HuH-7.5 (cell line): ENCODE results near the gene EML4.
"Not testable (repeated sequence)": the region's sequence is repeated elsewhere in the genome, so short reads cannot be mapped to it uniquely, and the experiment has no call there.

Source experiments
- DNase-seq: peaks from one replicate; pipeline ENCODE4 v3.0.0; 2011; ENCODE audit warnings: low spot score

The EML4 gene

DNA sequence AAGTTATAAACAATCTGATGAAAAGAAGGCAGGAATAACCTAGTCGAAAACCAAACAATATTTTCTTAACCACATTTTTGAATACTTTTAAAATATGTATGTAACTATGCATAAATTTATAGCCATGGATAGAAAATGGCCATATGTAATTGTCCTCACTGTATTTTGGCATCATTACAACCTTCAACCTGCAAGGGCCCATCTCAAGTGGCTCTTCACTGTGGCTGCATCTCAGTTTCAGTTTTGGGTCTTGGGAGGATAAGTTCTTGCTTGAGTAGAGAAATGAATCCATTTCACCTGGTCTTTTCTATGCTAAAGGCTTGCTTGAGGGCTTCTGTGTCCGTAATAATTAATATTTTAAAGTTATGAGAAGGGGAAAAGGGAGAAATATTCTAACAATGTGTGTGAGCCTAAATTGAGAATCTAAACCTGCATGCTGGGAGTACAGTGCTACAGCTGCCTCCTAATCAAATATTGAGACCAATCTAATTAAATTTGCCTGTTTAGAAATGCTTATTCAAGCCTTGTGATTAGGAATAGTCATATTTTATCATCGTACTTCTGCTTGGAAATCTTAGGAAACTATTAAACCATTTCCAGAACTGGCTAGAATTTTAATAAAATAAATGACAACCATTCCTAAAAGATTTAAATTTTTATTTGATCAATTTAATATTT lies 92.5 kb downstream of the EML4 start:
- DNase-seq: no peak

DNA sequence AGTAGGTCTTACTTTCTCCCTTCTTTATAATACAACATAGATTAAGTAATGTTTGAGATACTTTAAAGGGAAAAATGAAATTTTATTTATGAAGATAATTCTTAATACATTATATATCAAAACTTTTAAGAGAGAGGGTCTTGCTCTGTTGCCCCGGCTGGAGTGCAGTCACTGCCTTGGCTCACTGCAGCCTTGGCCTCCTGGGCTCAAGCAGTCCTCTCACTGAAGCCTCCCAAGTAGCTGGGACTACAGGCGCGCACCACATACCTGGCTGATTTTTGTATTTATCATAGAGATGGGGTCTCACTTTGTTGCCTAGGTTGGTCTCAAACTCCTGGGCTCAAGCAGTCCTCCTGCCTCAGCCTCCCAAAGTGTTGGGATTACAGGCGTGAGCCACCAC lies 97.1 kb downstream of the EML4 start:
- no peak for DNase-seq

DNA sequence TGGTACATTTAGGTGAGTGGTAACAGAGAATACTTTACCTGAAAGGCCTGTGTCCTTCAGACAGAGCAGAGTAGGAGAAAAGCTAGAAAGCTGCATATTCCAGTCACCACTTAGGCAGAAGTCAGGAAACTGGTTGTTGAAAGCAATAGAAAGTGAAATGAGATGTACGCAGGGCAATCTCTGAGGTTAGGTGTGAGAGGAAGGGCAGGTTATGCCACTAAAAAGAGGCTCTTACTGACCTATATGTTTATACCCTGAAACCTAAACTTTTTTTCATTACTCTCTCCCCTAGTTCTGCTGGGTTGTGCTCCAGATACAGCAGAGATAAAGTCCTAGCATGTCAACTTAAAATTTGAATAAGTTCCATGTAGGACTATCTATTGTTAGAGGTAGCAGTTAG lies 98.4 kb downstream of the EML4 start:
- no peak for DNase-seq

DNA sequence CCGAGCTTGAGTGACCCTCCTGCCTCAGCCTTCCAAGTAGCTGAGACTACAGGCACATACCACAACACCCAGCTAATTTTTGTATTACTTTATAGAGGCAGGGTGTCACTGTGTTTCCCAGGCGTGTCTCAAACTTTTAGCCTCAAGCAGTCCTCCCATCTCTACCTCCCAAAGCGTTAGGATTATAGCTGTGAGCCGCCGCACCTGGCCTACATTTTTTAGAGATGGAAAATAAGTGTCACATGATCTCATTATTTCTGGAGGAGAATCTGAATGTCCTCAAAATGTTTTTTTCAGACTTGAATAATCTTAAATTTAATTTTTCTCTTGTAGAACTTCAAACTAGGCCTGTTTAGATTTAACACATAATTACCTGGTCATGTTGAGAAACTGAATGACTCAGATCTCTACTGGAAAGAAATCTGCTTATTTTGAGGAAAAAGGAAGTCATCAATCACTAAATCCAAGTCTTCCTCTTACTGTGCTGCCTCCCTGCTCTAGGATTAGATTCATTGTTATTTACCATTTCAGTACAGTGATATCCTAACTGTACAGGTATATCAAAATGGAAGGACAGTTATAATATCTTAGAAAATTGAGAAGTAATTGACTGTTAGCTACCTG lies 99.5 kb downstream of the EML4 start:
- DNase-seq: no peak

DNA sequence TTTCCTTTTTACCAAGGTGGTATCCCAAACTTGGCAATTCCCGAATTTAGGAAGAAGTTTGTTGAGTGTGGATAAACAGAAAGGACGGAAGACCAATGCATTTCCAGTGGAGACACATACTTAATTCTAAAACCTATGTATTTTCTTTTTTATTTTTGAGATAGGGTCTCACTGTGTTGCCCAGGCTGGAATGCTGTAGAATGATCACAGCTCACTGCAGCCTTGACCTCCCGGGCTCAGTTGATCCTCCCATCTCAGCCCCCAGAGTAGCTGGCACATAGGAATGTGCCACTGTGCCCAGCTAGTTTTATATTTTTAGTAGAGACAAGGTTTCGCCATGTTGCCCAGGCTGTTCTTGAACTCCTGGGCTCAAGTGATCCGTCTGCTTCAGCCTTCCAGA lies 101.6 kb downstream of the EML4 start:
- DNase-seq: no peak

DNA sequence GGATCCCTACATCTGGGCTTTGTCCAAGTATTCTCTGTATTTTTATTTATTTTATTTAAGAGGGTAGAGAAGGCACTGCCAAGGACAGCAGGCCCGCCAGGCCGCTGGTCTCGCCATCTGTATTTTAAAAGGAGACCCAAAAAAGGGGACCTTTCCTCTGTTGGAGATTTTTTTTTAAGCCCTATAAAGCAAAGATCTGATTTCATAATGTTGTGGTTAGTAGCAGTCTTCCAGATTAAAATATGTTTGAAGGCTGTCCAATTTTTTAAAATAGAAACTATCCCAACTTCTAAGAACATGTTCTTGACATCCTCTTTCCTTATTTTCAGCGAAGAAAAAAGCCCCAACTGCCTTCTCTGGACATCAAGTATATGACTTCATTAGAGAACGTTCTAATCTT lies 102.1 kb downstream of the EML4 start:
- DNase-seq: not testable (repeated sequence)

DNA sequence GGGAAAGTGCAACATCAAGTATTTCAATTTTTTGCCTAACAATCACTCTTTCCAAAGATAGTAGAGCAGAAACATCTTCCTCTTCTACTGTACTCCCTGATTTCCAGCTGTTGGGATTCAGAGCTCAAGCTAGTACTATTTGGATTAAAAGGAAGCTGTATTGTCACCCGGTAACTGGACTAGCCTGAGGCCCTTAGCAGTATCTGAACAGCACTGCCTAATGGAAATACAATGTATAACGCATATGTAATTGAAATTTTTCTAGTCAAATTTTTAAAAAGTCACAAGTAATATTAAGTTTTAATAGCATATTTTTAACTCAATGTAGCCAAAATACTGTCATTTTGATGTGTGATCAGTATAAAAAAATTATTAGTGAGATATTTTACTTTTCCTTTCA lies 105.7 kb downstream of the EML4 start:
- DNase-seq: no peak

DNA sequence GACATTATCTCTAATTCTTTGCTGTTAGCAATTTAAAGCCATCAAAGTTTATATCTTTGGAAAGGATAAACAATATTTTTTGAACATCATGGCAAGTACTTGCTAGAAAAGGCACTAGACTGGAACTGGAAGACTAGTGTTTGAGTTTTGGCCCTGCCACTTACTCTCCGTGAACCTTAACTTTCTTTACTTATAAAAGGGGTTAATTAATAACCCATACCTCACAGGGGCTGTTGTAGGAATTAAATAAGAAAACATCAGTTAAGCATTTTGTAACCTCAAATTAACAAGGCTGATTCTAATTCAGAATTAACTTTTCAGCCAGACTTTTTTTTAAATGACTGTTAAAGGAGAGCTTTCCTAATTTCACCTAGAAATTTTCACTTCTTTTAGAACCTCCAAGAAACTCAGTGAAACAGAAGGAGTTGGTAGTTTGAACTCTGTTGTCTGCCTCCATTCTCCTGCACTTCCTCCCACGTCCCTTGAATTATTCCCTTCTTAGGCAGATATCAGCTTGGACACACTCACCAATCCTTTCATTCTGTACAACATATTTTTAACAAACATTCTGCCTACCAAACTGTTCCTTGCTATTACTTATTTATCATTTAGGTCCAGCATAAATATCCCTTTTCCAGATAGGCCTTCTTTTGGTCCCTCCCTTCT lies 112.4 kb downstream of the EML4 start:
- no peak for DNase-seq

DNA sequence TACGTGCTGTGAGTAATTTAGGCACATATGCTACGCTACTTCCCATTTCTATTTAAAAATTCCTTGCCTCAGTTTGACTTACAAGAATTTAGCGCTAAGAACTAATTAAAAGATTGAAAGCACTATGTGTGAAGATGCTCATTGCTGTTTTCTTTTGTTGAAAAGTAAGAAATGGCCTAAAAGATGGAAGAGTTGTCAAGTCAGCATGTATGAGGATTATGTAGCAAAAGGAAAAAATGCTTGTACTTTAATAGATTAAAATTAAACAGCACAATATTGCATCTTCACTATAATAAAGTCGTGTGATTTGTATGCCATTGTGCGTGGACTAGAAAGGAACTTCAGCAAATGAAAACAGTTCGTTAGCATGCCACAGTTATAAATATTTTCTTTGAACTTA lies 114.9 kb downstream of the EML4 start:
- DNase-seq: no peak

DNA sequence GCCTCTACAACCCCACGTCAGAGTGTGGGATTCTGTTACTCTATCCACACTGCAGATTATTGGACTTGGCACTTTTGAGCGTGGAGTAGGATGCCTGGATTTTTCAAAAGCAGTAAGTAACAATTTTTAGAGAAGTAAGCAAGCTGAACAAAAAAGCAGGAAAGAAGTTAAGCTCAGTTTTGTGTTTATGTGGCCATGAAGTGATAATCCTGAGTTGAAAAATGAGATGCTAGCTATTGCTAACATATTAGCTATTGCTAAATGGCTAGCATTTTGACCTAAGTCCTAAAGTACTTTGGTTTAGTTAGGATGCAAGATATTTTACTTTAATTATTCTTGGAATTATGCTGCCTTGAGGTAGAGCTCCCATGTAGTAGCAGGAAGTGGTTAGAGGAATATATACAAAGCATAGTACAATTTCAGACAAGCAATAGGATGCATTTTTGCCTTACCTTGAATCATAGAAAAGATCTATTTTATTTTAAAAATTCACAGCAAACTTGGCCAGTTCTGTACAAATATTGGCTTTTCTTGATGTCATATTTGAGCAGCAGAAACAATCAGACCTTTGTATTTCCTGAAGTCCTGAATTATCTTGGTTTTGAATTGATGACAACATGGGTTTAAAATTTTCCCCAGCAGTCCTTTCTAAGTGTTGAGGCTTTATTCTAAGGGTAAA lies 117.3 kb downstream of the EML4 start:
- no peak for DNase-seq

DNA sequence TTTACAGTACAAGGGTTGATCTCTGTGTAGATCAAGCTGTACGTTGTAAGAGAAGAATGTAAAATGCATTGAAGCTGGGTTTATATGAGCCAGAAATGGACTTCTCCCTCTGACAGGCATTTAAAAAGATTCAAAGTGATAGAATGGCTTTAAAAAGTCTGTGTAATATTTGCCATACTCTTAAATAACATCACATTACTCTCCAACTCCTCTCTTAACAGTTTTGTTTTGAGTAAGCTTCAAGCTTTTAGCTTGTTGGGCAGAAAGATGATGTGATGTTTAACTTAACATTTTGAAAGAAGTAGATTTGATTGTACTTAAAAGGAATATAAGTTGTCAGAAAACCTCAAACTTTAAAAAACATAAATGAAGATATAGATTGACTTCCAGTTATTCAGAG lies 119.7 kb downstream of the EML4 start:
- DNase-seq: no peak

DNA sequence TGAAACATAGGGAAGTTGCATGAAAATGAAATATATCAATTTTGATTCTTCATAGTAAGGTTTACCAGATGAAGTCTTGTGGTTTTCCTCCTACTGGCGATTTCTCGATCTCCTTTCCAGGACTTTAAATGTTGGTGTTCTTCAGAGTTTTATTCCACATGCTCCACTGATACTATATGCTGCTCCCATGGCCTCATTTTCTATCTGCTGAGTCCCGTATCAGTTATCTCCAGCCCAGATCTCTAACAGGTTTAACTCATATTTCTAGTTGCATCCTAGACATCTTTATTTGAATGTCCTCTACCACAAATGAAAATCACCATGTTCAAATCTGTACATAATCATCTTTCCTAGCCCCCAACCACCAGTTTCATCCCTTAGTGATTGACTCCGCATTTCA lies 120.1 kb downstream of the EML4 start:
- DNase-seq: no peak

DNA sequence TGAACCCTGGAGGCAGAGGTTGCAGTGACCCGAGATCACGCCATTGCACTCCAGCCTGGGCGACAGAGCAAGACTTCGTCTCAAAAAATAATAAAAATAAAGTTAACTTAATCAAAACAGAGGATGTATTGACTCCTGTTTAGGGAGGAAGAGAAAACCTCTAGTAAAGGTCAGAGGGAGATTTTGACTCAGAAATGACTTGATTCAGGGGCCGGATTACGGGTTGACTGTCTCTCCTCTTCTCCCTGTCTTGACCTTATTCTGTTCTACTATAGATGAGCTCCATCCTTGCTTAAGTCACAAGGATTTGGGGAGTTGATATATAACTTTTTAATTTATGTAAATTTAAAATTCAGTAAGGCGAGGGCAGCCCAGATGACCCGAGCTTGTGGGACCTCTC lies 120.9 kb downstream of the EML4 start:
- no peak for DNase-seq

DNA sequence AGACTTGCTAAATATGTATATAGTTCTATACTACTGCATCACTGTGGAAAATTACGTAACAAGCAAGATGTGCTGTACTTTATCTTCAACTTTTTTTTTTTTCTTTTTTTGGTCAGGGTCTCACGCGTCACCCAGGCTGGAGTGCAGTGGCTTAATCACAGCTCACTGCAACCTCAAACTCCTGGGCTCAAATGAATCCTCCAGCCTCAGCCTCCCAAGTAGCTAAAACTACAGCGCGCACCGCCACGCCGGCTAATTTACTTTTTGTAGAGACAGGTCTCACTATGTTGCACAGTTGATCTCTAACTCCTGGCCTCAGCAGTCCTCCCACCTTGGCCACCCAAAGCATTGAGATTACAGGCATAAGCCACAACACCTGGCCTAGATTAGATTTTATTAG lies 123.9 kb downstream of the EML4 start:
- DNase-seq: no peak

DNA sequence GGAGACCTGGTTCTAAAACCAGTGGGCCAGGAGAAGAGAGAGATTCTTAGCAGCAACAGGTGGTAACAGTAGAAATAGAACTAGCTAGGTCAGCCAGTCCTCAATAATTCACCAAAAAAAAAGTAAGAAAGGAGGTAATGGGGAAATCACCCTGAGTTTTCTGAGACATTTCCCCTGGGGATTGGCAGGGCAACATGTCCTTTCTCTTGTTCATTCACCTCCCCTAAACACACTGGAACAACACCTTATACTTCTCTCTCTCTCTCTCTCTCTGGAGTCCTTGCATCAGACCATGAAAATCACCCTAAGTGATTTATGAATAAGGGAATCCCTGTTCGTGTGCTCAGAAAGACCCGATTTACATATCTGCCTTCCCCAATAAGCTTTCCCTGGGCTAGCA lies 127.1 kb downstream of the EML4 start:
- DNase-seq: no peak

DNA sequence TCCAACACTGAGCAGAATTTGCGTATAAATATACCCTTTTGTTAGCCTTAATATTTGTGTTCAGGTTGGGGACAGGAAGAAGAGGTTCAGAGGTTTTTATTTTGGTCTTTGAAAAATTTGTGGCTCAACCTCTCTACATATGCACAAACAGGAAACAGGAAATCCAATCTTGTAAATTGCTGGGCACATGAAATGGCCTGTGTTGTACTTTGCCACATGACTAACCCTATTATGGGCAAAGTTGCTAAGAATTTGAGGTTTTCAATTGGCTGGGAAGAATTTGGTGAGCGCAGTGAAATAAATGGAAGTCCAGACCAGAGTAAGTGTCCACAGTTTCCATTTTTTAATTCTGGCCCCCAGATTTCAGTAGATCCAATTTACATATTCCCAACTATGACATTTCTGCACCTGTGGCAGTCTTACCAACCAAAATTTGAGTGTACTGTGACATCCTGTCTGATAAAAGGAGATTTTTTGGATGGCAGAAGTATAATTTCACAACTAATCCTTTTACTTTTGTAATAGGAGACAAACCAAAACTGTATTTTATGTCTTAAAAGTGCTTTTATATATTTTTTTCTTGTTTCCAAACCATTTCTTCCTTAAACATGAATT lies 128.3 kb downstream of the EML4 start:
- no peak for DNase-seq

DNA sequence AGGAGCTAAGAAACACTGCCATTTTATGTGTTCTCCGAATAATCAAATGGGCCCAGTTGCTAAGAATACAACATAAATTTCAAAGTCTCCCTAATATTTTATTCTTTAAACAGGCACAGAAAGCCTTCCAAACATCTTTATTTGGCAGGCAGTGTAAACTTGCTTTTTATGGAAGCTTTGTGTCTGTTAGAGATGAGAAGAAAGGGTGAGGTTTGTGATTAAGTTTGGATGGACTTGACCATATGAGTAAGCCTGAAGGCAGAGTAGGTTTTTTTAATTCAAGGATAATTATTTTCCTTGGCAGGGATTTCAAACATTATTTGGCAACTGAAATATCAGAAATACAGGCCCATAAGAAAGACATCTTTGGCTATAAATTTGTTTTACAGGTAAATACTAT lies 129.0 kb downstream of the EML4 start:
- no peak for DNase-seq

DNA sequence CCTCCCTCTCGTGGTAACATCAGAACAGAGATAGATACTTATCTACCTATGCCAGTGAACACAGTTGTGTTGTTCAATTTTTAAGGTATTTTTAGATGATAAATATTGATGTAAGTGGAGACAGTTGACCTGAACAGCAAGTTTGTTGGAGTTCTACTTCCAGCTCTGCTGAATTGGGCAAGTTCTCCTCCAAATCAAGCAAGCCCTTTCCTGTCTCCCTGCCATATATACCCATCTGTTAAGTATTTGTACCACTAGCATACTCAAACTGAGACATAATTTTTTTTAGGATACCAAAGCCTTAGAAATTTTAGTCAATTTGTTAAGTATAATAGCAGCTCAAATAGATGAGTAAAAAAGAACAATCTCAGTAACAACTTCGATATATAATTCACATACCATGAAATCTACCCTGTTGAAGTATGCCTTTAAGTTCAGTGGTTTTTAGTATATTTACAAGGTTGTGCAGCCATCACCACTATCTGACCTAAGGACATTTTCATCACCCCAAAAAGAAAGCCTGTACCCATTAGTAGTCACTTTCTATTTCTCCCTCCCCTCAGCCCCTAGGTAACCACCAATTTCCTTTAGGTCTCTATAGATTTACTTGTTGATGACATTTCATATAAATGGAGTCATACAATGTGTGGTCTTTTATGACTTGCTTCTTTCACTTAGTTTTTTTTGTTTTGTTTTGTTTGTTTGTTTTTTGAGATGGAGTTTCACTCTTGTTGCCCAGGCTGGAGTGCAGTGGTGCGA lies 130.0 kb downstream of the EML4 start:
- DNase-seq: no peak

DNA sequence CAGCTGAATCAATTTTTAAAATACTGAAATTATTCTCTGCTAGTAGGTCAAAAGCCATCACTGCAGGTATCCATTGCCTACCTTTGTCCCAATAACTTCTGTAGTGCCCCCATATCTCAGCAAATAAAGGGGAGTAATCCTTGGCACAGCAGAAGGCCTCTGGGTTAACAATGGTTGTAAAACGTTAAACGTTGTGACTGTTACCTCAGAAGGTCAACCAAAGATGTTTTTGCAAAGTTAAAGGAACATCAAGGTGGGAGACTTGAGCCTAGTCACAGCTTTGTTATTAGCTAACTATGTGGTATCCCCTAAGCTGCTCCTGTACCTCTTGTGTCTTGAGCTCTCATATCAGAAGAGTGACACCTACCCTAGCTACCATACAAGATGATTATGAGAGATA lies 131.4 kb downstream of the EML4 start:
- DNase-seq: no peak

DNA sequence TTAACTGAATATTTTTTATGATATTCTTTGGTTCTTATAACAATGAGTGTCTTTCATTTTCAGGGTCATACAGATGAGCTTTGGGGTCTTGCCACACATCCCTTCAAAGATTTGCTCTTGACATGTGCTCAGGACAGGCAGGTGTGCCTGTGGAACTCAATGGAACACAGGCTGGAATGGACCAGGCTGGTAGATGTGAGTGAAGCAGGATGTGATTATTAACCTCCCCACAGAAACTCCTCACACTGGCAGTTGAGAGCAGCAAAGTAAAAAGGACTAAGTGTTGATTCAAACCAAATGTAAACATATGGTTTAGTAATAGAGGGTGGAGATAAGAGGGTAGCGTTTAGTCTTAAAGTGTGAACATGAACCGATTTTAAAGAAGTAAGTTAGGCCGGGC lies 134.1 kb downstream of the EML4 start:
- DNase-seq: no peak

DNA sequence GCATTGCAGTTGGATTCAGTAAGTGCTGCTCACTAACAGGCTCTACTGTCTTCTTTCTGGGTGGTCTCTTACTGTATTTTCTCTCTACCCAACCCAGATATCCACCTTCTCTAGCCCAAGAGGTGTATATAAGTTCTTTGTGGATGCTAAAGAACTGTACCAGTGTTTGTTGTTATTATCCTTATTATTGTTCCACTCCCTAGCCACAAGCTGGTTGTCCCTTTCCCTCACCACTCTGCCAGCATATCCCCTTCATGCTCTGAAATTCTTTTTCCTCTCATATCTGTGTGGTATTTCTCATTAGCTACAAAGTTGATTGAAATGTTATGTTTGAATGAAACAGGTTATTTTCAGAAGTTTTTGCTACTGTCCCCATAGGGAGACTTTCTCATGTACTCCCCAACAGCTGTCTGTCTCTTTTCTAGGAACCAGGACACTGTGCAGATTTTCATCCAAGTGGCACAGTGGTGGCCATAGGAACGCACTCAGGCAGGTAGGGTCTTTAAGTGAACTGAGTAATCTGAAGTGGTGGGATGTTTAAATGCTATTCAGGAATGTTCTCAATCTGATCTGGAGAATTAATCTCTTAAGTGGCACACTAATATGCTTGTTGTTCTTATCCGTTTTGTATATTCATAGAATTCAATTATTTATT lies 135.0 kb downstream of the EML4 start:
- DNase-seq: no peak
